H1 (cell line): ENCODE measurements around the gene GPRIN3. TPM values are rescaled to one million over a fixed set of nuclear protein-coding genes. Genes with fewer than 3 reads are reported as not detected.

ENCODE experiments used
- CTCF ChIA-PET: fragments of 300-600 bp; sonication (Branson Sonifier 250); formaldehyde crosslinking; loops from one replicate; lab custom pipeline; 2021; ENCODE audit not compliant: partially characterized antibody; lab: Charles Lee
- POLR2A ChIA-PET: fragments of 300-600 bp; sonication (Branson Sonifier 250); formaldehyde crosslinking; loops from one replicate; lab custom pipeline; 2021; ENCODE audit warnings: inconsistent platforms; ENCODE audit not compliant: partially characterized antibody; lab: Charles Lee
- DNase-seq, 2 experiments: peaks; one replicate each; pipeline versions ENCODE4 v3.0.0 to v3.0.0-alpha.2; 2010 to 2022; ENCODE audit warnings: low spot score in 2 of 2, low read depth in 1 of 2, mixed read lengths in 1 of 2
- FAIRE-seq: peaks from 2 replicates; lab custom pipeline; 2011; peaks lifted over from hg19 to GRCh38; lab: Jason Lieb, UNC
- H2AFZ ChIP-seq: 2 replicates; pipeline ENCODE4 v1.8.1; 2012; ENCODE audit warnings: low read length, inconsistent platforms
- H2AK5ac ChIP-seq: 2 replicates; pipeline ENCODE4 v1.6.1; 2013; ENCODE audit warnings: low read depth, low read length
- H2BK120ac ChIP-seq: replicated peaks from 2 replicates; pipeline ENCODE3; 2013; ENCODE audit warnings: low read depth, low read length, inconsistent platforms
- H2BK12ac ChIP-seq: 2 replicates; pipeline ENCODE4 v1.6.1; 2013; ENCODE audit warnings: low read depth, low read length
- H2BK15ac ChIP-seq: 2 replicates; pipeline ENCODE4 v1.6.1; 2013; ENCODE audit warnings: low read length
- H2BK20ac ChIP-seq: 2 replicates; pipeline ENCODE4 v1.6.1; 2013; ENCODE audit warnings: low read length
- H2BK5ac ChIP-seq: 2 replicates; pipeline ENCODE4 v1.6.1; 2013; ENCODE audit warnings: low read depth, low read length
- H3K14ac ChIP-seq: 2 replicates; pipeline ENCODE4 v1.6.1; 2013; ENCODE audit warnings: inconsistent platforms; ENCODE audit not compliant: insufficient read length
- H3K18ac ChIP-seq: 2 replicates; pipeline ENCODE4 v1.6.1; 2013; ENCODE audit warnings: low read length; ENCODE audit errors: extremely low read depth
- H3K23ac ChIP-seq: 2 replicates; pipeline ENCODE4 v1.6.1; 2013; ENCODE audit warnings: inconsistent platforms; ENCODE audit not compliant: insufficient read length
- H3K23me2 ChIP-seq: 2 replicates; pipeline ENCODE4 v1.6.1; 2013; ENCODE audit warnings: low read depth, low read length
- H3K27ac ChIP-seq: 2 replicates; pipeline ENCODE4 v1.6.1; 2011; ENCODE audit warnings: low read depth, low read length, inconsistent platforms
- H3K27me3 ChIP-seq, 4 experiments: replicated peaks in 1 of 4; 1 replicate in 1 of 4; 2 replicates in 3 of 4; pipeline versions ENCODE4 v1.6.1 to v1.8.1; 2011 to 2013; ENCODE audit warnings: low read length in 3 of 4, mild to moderate bottlenecking in 3 of 4, inconsistent platforms in 2 of 4, mixed read lengths in 2 of 4, moderate library complexity in 1 of 4; ENCODE audit not compliant: control insufficient read depth in 3 of 4, insufficient read depth in 3 of 4; ENCODE audit errors: extremely low read depth in 1 of 4
- H3K36me3 ChIP-seq, 4 experiments: 2 replicates each; pipeline versions ENCODE4 v1.6.1 to v1.8.1; 2011 to 2013; ENCODE audit warnings: mild to moderate bottlenecking in 4 of 4, low read length in 3 of 4, moderate library complexity in 2 of 4, control low read depth in 1 of 4, inconsistent platforms in 1 of 4; ENCODE audit not compliant: insufficient read depth in 4 of 4, control insufficient read depth in 2 of 4
- H3K4ac ChIP-seq: replicated peaks from 2 replicates; pipeline ENCODE3; 2013; ENCODE audit warnings: low read length, low read depth, mixed read lengths, inconsistent platforms; ENCODE audit not compliant: insufficient read length
- H3K4me1 ChIP-seq, 4 experiments: replicated peaks in 1 of 4; 1 replicate in 1 of 4; 2 replicates in 3 of 4; pipeline versions ENCODE4 v1.6.1 to v1.8.1; 2011 to 2013; ENCODE audit warnings: low read length in 3 of 4, inconsistent platforms in 2 of 4, mixed read lengths in 1 of 4; ENCODE audit not compliant: insufficient read depth in 4 of 4, control insufficient read depth in 3 of 4
- H3K4me2 ChIP-seq, 2 experiments: 2 replicates each; pipeline versions ENCODE4 v1.6.1 to v1.8.1; 2011 to 2013; ENCODE audit warnings: low read depth in 2 of 2, low read length in 2 of 2, control low read depth in 1 of 2, inconsistent platforms in 1 of 2, mild to moderate bottlenecking in 1 of 2; ENCODE audit not compliant: insufficient read depth in 1 of 2
- H3K4me3 ChIP-seq, 4 experiments: fragments of 200-600, 300-600 bp in 1 of 4; sonication (generic), shearing (Covaris generic), sonication (Bioruptor Twin) in 1 of 4; 2 replicates each; pipeline versions ENCODE4 v1.5.1 to v1.8.1; 2011 to 2016; ENCODE audit warnings: low read length in 4 of 4, low read depth in 3 of 4, control low read depth in 2 of 4, inconsistent platforms in 2 of 4, mild to moderate bottlenecking in 2 of 4, mixed read lengths in 1 of 4, moderate library complexity in 1 of 4; ENCODE audit not compliant: insufficient read depth in 2 of 4; ENCODE audit errors: extremely low read depth in 1 of 4
- H3K56ac ChIP-seq: replicated peaks from 2 replicates; pipeline ENCODE3; 2013; ENCODE audit warnings: low read depth, mild to moderate bottlenecking, mixed read lengths, low read length, inconsistent platforms; ENCODE audit not compliant: insufficient read length
- H3K79me1 ChIP-seq: 2 replicates; pipeline ENCODE4 v1.6.1; 2013; ENCODE audit warnings: low read depth, low read length, control low read depth
- H3K79me2 ChIP-seq, 2 experiments: 2 replicates each; pipeline versions ENCODE4 v1.6.1 to v1.8.1; 2012 to 2013; ENCODE audit warnings: low read length in 2 of 2, mild to moderate bottlenecking in 2 of 2, inconsistent platforms in 1 of 2; ENCODE audit not compliant: insufficient read depth in 2 of 2, control insufficient read depth in 1 of 2
- H3K9ac ChIP-seq, 4 experiments: replicated peaks in 1 of 4; 1 replicate in 1 of 4; 2 replicates in 3 of 4; pipeline versions ENCODE4 v1.6.1 to v1.8.1; 2011 to 2013; ENCODE audit warnings: low read depth in 3 of 4, low read length in 3 of 4, control low read depth in 2 of 4, mild to moderate bottlenecking in 2 of 4, moderate library complexity in 2 of 4, inconsistent platforms in 1 of 4; ENCODE audit errors: extremely low read depth in 1 of 4
- H3K9me3 ChIP-seq, 2 experiments: 2 replicates each; pipeline versions ENCODE4 v1.6.1 to v1.8.1; 2012 to 2013; ENCODE audit warnings: mild to moderate bottlenecking in 2 of 2, moderate library complexity in 2 of 2, control low read depth in 1 of 2, inconsistent platforms in 1 of 2, low read depth in 1 of 2, low read length in 1 of 2, mixed read lengths in 1 of 2; ENCODE audit not compliant: insufficient read depth in 2 of 2
- H4K20me1 ChIP-seq, 2 experiments: replicated peaks in 1 of 2; 2 replicates each; pipeline versions ENCODE3 to v1.8.1; 2011 to 2013; ENCODE audit warnings: inconsistent platforms in 2 of 2, low read length in 2 of 2, mild to moderate bottlenecking in 1 of 2; ENCODE audit not compliant: insufficient read depth in 2 of 2, control insufficient read depth in 1 of 2
- H4K5ac ChIP-seq: 2 replicates; pipeline ENCODE4 v1.6.1; 2013; ENCODE audit warnings: low read length, low read depth, mixed read lengths, inconsistent platforms; ENCODE audit not compliant: insufficient read length
- H4K8ac ChIP-seq: 2 replicates; pipeline ENCODE4 v1.8.0; 2013; ENCODE audit warnings: mild to moderate bottlenecking, moderate library complexity, low read length, inconsistent platforms; ENCODE audit not compliant: insufficient read depth; ENCODE audit errors: extremely low read depth
- H4K91ac ChIP-seq: replicated peaks from 2 replicates; pipeline ENCODE3; 2013; ENCODE audit warnings: low read length, mixed read lengths, inconsistent platforms; ENCODE audit not compliant: insufficient read length
- BACH1 ChIP-seq: IDR thresholded peaks from 2 replicates; pipeline ENCODE4 v1.6.1; 2012; ENCODE audit warnings: low read length, improper control_type of control experiment
- FOSL1 ChIP-seq: IDR thresholded peaks from 2 replicates; pipeline ENCODE4 v1.6.1; 2011; ENCODE audit warnings: mild to moderate bottlenecking, low read depth, low read length, moderate library complexity; ENCODE audit not compliant: insufficient read depth
- POLR2AphosphoS5 ChIP-seq: IDR thresholded peaks from 2 replicates; pipeline ENCODE4 v1.6.1; 2011; ENCODE audit warnings: low read depth, low read length
- POU5F1 ChIP-seq: IDR thresholded peaks from 2 replicates; pipeline ENCODE4 v1.6.1; 2011; ENCODE audit warnings: low read depth, mild to moderate bottlenecking, low read length, moderate library complexity
- SAP30 ChIP-seq: fragments of 300-600 bp; sonication (generic); IDR thresholded peaks from 2 replicates; pipeline ENCODE4 v1.7.1; 2012; ENCODE audit warnings: low read length, moderate library complexity, mild to moderate bottlenecking, inconsistent platforms; ENCODE audit not compliant: insufficient read depth, insufficient replicate concordance
- SP1 ChIP-seq: IDR thresholded peaks from 2 replicates; pipeline ENCODE4 v1.6.1; 2011; ENCODE audit warnings: low read depth, low read length
- SP4 ChIP-seq: IDR thresholded peaks from 2 replicates; pipeline ENCODE4 v1.6.1; 2012; ENCODE audit warnings: low read length, inconsistent platforms
- WGBS, 2 experiments: shearing (Covaris generic) in 1 of 2; methylation state at CpG; one replicate each; pipeline versions ENCODE4 v1.1.6 to v1.1.7; 2013 to 2015; ENCODE audit warnings: low lambda C conversion rate in 2 of 2, mixed read lengths in 2 of 2, inconsistent platforms in 1 of 2, low coverage in 1 of 2, missing lambda C conversion rate in 1 of 2; ENCODE audit not compliant: insufficient replicate concordance in 2 of 2, insufficient coverage in 1 of 2, insufficient read length in 1 of 2; ENCODE audit errors: extremely low coverage in 1 of 2, missing lambda C conversion rate in 1 of 2; 5-methylcytosine and 5-hydroxymethylcytosine counted together
- polyA plus RNA-seq, 7 experiments: library from polyadenylated mRNA; depleted of rRNA in 3 of 7; stranded (reverse) in 5 of 7; unstranded in 2 of 7; fragments of >200 nt in 5 of 7; fragments of 200-250 nt in 2 of 7; gene quantifications; 1 replicate in 5 of 7; 2 replicates in 1 of 7; 4 replicates in 1 of 7; pipeline versions ENCODE4 v1.2.1 to v1.2.3, GENCODE V29; 2011 to 2013; ENCODE audit warnings: missing spikeins in 2 of 7, mixed read lengths in 2 of 7
- total RNA-seq: library from RNA; stranded (reverse); fragmentation: NEBNext Ultra II Directional; extraction: Animal tissue kit (Norgen Biotek cat#: 25700); gene quantifications from 2 replicates; pipeline ENCODE4 v1.2.1, GENCODE V29; 2021
- TF ChIP-seq, protein P1 (sequence below), 3 experiments: IDR thresholded peaks; 1 replicate in 2 of 3; 2 replicates in 1 of 3; pipeline versions ENCODE4 v1.5.1 to v1.6.1; 2011; ENCODE audit warnings: low read length in 3 of 3, mild to moderate bottlenecking in 3 of 3, inconsistent platforms in 2 of 3, low read depth in 1 of 3, moderate library complexity in 1 of 3; ENCODE audit not compliant: insufficient read depth in 1 of 3; ENCODE audit errors: control extremely low read depth in 1 of 3
- TF ChIP-seq, protein P2 (sequence below): IDR thresholded peaks from 2 replicates; pipeline ENCODE4 v1.6.1; 2011; ENCODE audit warnings: low read depth, mild to moderate bottlenecking, low read length; ENCODE audit not compliant: insufficient read depth

Gene GPRIN3
- total and polyA plus RNA-seq, 2 of the 8 experiments (the other 6 are each of a cell fraction or from before 2014, with no cell fraction given): 0.17 to 1.4 TPM

DNA sequence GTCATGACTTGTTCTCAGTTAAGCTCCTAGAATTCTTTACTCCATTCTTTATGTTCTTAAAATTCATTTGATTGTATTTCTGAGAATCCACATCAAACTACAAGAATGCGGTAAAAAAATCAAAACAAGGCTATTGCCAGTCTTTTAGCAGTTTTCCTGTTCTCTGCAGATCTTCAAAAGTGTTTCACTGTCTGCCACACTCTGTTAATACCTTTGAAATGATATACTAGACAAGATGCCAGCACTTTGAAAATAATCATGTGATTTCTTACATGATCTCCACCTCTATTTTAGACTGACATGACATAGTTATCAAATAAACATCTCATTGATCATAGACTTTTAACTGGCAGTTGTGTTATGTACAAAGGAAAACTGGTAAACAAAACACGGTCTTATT lies 30.1 kb upstream of the GPRIN3 start:
- Histone ChIP-seq H3K4me2 (no peak overlapping the region), H3K27me3 (no peaks in the 10 kb centered on the region), H3K79me2 (no peaks in the 10 kb centered on the region), H2AK5ac (no peak overlapping the region), H3K9ac (no peak overlapping the region), H4K8ac (no peak overlapping the region), H2AFZ (no peak overlapping the region), H3K9me3 (no peaks in the 10 kb centered on the region), H2BK15ac (no peak overlapping the region), H3K27ac (no peak overlapping the region), H3K23ac (no peak overlapping the region), H3K79me1 (no peaks in the 10 kb centered on the region), H3K18ac (no peak overlapping the region), H3K36me3 (no peaks in the 10 kb centered on the region), H2BK120ac (no peak overlapping the region), H4K91ac (no peak overlapping the region), H3K4me1 (no peaks in the 10 kb centered on the region), H4K20me1 (no peaks in the 10 kb centered on the region), H3K14ac (no peak overlapping the region), H2BK20ac (no peak overlapping the region), H2BK12ac (no peak overlapping the region), H2BK5ac (no peak overlapping the region), H3K56ac (no peak overlapping the region), H4K5ac (no peak overlapping the region), H3K4ac (no peak overlapping the region), H3K23me2 (no peaks in the 10 kb centered on the region), H3K4me3 (no peak overlapping the region)
- ChIA-PET POLR2A (no interaction called here), CTCF (no interaction called here)
- no peak for DNase-seq
- FAIRE-seq: no peak
- TF ChIP-seq SP4: no peak
- TF ChIP-seq POLR2AphosphoS5: no peak
- TF ChIP-seq FOSL1: no peak
- TF ChIP-seq SAP30: no peak
- TF ChIP-seq, protein P1, sequence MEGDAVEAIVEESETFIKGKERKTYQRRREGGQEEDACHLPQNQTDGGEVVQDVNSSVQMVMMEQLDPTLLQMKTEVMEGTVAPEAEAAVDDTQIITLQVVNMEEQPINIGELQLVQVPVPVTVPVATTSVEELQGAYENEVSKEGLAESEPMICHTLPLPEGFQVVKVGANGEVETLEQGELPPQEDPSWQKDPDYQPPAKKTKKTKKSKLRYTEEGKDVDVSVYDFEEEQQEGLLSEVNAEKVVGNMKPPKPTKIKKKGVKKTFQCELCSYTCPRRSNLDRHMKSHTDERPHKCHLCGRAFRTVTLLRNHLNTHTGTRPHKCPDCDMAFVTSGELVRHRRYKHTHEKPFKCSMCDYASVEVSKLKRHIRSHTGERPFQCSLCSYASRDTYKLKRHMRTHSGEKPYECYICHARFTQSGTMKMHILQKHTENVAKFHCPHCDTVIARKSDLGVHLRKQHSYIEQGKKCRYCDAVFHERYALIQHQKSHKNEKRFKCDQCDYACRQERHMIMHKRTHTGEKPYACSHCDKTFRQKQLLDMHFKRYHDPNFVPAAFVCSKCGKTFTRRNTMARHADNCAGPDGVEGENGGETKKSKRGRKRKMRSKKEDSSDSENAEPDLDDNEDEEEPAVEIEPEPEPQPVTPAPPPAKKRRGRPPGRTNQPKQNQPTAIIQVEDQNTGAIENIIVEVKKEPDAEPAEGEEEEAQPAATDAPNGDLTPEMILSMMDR (IDR thresholded peaks at IDR 0.05; ENCODE audit: control extremely low read depth in 1 of 3, insufficient read depth in 1 of 3, low read depth in 1 of 3, low read length in 3 of 3): no peak
- TF ChIP-seq POU5F1: no peak
- no peak for TF ChIP-seq BACH1
- TF ChIP-seq SP1: no peak
- TF ChIP-seq, protein P2, sequence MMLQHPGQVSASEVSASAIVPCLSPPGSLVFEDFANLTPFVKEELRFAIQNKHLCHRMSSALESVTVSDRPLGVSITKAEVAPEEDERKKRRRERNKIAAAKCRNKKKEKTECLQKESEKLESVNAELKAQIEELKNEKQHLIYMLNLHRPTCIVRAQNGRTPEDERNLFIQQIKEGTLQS: no peak
- WGBS, 2 experiments: 90% methylated on average over 2 of the region's 2 CpGs; no CpG with 5 or more reads in 1 of the 2 experiments
